ENCODE results near the gene FLRT1.

Gene FLRT1

GRCh38 chr11:64084146-64084950 lies 48.6 kb downstream of the FLRT1 start:
- no peak overlapping the region for H3K4me3 ChIP-seq (ENCODE audit: low read depth, low read length)

GRCh38 chr11:64084951-64085710 lies 49.4 kb downstream of the FLRT1 start:
- no peak overlapping the region for H3K4me3 ChIP-seq (ENCODE audit: low read depth, low read length)
